ENCODE results near the gene OR9Q1.

The OR9Q1 gene

DNA sequence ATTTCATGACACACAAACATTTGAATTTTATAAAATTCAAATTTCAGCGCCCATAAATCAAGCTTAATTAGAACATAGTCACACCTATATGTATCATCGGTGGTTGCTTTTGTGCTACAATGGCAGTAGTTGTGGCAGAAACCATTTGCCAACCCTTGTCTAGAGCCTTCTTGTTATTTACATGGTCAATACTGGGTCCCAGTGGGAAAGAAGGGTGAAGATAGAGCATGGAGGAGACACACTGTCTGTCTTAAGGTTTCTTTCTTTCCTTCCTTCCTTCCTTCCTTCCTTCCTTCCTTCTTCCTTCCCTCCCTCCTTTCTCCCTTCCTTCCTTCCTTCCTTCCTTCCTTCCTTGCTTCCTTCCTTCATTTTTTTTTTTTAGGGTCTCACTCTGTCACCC lies 10.8 kb downstream of the OR9Q1 start:
- DNase-seq (ENCODE audit: low read depth): no peak

DNA sequence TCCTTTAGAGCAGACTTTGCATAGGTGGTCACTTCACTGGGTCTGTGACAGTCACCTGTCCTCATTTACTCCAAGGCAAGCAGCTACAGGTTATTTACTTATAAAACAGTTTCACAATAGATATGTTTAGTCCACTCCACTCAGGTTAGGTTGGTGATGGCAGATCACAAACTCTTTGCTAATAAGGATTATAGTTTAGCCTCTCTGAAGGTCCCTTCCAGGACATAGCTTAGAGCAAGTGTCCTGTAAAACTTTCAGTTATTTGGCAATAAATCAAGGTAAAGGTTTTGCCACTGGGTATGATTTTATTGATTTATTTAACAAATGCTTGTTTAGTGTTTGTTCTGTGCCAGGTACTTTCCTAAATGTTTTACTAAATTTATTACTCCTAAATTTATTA lies 15.9 kb downstream of the OR9Q1 start:
- DNase-seq (ENCODE audit: low read depth): no peak

DNA sequence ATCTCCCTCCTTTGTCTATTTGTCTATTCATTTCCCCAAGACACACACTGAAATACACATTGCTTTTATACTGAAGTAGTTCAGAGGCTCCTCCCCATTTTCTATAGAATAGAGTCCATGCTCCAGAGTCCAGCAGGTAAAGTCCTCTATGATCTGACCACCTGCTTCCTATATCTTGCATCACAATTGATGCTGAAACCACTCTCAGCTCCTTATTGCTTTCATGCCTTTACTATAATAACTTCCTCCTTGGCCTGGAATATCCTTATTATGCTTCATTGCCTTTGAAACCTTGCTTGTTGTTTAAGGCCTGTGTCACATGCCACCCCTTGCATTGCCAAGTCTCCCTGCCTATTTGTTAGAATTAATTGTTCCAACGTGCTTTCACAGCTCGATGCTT lies 19.7 kb downstream of the OR9Q1 start:
- no peak for DNase-seq (ENCODE audit: low read depth)

DNA sequence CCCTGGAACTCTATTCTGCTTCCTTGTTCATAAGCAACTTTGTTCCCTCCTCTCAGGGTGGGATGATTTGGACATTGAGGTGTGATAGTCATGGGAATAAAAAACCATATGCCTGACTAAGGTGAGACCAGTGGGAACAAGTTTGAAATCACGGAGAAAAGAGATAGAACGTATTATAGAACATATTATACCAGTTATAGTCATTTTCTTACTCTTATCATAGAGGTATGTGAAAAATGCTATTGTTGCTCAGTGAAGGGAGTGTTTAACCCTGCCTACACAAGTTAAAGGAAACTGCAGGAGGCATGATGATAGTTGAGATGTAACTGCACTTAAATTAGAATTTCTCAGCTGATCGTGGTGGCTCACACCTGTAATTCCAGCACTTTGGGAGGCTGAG lies 22.6 kb downstream of the OR9Q1 start:
- DNase-seq (ENCODE audit: low read depth): no peak

DNA sequence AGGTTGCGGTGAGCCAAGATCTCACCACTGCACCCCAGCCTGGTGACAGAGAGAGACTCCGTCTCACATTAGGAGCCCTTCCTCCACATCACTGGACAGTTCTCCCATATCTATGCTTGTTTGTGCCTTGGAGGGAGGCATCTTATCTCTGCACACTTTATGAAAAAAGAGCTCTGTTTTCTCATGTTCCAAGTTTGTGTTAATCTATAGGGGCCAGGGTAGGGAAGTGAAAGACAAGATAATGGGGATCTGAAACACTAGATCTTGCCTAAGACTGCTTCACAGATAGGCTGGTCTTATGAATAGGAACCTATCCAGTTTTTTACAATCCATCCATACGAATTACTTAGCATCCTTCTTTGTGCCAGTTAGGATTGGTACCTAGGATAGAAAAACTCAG lies 24.1 kb downstream of the OR9Q1 start:
- no peak for DNase-seq (ENCODE audit: low read depth)

DNA sequence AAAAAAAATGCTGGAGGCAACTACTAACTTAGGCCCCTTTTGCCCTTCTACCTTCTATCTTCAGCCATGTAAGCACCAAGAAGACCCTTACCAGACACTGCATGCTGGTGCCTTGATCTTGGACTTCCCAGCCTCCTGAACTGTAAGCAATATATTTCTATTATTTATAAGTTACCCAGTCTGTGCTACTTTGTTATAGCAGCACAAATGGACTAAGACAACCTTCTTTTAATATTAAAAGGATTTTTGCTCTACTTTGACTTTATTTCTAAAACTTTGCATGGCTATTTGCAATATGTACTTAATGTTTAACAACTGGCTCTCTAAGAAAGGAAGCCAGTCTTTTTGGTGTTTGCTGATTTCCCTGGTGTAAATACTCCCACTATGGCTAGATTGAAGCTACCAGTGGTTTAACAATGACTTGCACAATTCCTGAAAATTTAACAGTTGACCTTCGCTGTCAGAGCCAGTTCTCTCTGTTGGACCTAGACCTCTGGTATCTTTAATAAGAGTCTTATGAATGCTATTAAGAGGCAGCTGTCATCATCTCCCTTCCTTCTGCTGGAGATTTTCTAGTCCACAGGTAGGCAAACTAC lies 32.2 kb downstream of the OR9Q1 start:
- DNase-seq (ENCODE audit: low read depth): no peak

DNA sequence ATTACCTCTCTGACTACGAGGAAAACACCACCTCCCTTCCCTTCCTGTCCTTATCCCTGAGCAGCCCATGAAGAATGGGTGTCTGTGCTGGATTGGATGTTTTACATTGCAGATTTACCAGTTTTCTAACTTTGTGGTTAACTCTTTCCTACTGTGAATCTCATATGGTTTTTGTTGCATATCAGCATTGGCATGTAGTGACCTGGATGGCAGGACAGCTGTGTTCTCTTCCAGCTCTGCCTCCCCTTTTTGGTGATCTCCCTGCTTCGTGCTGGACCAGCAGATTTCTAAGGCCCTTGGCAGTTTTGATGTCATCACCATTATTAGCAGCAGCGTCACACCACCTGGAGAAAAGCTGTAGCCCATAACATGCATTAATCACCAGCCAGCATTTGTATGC lies 33.8 kb downstream of the OR9Q1 start:
- no peak for DNase-seq (ENCODE audit: low read depth)

DNA sequence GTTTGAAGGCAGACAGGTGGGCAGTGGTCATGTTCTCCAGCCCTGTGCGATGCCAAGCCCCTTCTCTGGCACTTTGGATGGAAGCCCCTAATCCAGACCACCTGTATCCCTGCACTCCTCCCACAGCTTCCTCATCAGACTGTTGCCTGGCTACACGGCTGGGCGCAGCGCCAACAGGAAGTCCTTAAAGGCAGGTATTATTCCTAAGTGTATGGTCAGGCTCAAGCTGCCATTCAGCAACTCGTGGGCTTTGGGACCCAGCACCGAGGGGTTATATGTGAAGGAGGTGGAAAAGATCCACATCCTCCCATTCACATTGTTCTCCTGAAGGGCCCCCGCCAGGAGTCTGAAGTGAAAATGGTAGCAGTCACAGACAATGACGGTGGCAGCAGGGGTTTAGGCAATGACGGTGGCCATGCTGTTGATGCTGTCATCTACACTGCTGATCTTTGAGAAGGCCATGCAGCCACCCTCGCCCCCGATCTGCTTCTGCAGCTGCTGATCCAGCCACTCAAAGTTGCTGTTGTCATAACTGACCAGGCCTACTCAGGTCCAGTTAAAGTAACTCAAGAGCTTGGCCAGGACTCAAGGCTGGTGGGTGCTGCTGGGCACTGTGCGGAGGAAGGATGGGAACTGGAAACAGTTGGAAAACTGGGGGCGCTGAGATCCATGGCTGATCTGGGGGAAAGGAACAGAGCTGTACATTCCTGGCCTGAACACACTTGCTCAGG lies 34.8 kb downstream of the OR9Q1 start:
- DNase-seq (ENCODE audit: low read depth): no peak

DNA sequence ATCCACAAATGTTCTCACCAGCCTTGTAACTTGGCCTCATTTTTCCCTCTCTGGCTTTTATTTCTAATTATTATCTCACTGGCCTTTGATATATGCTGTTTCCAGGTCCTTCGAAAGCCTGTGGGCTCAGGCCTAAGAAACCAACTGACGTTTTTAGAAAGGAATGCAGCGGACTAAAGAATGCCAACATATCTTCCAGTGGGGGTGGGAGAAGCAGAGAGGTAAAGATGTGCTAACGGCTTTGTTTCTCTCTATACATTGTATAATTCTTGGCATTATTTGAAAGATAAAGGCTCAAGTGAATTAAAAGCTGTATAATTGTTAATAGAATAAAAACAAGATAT lies 35.3 kb downstream of the OR9Q1 start:
- no peak for DNase-seq (ENCODE audit: low read depth)

DNA sequence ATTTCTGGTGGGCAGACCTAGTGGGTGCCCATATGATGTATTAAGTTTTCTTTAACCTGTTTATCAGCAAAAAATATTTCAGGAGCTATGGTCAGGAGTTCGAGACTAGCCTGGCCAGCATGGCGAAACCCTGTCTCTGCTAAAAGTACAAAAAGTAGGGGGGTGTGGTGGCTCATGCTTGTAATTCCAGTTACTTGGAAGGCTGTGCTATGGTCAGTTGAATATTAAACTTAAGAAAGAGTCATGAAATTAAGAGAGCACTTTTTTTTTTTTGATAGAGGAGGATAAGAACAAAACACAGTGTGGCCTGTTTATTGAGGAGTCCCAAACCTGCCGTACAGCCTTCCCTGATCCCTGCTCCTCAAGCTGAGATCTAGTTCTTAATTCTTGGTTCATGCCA lies 36.9 kb downstream of the OR9Q1 start:
- DNase-seq (ENCODE audit: low read depth): no peak

DNA sequence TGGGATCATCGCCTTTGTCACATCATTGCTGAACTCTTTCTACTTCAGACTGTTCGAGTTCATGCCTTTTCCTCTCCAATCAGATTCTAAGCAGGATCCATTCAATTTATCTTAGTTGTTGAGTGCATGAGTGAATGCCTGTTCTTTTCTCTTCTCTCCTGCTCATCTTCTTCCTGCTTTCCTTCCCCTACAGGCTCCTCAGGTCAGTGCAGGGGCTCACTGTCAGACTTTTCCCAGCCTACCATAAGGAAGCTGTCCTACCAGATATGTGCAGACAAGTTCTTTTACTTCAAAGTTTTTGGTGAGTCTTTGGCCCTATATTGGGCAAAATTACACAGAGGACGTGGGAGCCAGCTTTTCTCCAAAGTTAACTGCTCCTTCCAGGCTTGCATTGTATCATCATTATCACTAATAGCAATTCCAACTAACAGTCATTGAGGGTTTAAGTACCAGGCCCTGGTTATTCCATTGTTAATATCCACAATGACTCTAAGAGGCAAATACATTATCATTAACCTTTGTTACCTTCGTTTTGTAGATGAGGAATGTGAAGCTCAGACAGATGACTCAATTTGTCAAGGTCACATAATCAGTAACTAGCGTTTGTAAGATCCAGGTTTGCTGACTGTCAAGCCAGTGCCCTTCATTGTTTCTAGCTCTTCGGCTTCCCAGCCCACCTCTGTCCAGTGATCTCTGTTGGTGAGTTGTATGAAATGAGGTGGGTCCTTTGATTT lies 37.4 kb downstream of the OR9Q1 start:
- DNase-seq (ENCODE audit: low read depth): no peak

DNA sequence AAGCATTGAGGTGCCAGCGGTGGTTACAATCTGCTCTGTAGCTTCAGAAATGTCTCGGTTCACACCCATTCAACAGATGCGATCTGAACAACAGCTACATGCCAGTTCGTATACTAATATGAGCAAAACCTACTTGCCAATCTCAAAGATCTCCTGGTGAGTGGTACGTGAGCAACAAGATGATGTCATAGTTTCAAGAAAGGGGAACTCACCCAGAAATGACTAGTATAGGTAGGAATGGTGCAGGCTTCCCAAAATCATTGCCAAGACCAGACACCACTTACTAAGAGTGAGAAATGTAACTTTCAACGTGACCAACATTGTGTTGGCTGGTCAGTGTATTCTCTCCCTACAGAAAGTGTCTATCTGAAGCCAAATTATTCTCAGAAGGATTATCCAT lies 38.1 kb downstream of the OR9Q1 start:
- DNase-seq (ENCODE audit: low read depth): no peak

DNA sequence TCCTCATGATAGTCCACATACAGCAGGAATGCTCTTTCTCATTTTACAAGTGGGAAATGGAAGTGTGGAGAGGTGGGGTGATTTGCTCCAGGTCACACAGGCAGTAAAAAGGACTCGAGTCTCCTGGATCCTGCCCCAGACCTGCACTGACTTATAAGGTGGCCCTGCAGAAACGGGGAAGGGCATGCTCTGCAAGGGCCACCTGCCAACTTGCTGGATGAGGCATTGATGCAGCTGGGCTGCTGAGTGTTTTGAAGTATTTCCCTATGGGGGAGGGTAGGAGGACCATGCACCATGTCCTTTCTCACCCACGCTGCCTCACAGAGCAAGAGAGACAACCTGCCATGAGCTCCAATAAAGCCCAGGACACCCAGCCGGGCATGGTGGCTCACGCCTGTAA lies 44.0 kb downstream of the OR9Q1 start:
- no peak for DNase-seq (ENCODE audit: low read depth)

DNA sequence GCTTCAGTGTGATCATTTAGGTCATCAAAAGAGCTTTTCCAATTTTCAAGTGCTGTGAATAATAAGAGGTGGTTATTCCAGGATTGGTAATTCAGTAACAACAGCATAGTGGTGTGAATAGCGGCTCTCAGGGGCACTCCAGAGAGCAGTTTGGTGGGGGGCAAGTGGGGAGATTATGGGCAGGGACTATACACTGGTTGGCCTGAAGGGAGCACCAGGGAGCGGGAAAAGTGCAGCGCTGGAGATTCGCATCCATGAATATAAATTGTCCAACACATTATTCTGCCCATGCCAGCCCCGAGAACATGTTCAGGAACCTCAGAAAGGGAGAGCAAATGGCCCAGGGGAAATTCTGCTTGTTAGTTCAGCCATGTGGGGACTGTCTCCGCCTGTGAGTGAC lies 45.0 kb downstream of the OR9Q1 start:
- no peak for DNase-seq (ENCODE audit: low read depth)

DNA sequence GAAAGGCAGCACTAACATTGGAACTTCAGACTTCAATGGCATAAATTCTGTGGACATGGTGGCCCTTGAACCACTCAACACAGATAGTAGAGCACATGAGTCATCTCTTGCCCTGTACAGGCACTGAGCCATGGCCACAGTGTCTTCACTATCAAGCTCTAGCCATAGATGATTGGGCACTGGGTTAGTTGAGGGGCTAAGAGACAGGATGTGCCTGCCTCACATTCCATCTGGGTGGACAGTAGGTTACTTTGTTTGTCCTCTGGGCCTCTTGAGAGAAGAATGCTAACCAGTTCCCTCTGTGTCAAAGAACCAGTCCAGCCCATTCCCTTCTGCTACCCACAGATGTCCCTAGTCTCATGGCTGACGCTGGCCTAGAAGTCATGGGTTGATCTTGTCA lies 46.9 kb downstream of the OR9Q1 start:
- no peak for DNase-seq (ENCODE audit: low read depth)

DNA sequence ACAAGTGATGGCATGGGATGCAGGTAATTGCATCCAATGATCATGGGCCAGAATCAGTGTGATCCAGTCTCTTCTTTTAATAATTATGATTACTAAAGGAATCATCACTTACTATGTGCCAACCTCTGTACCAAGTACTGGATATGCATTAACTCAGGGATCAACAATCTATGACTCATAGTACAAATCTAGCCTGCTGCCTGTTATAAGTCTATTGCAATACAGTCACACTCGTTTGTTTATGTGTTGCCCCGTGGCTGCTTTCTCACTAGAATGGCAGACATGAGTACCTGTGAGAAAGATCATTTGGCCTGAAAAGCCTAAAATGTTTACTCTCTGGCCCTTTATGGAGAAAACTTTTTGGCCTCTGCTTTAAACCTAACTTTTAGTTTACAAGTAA lies 52.1 kb downstream of the OR9Q1 start:
- no peak for DNase-seq (ENCODE audit: low read depth)

DNA sequence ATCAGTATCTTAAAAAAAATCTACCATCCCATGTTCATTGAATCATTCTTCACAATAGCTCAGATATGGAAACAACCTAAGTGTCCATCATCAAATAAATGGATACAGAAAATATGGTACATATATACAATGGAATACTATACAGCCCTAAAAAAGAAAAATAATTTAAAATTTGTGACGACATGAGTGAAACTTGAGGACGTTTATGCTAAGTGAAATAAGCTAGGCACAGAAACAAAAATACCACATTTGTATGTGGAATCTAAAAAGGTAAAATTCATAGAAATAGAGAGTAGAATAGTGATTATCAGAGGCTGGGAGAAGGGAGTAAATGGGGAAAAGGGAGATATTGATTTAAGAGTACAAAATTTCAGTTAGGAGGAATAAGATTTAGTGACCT lies 62.8 kb downstream of the OR9Q1 start:
- no peak for DNase-seq (ENCODE audit: low read depth)

DNA sequence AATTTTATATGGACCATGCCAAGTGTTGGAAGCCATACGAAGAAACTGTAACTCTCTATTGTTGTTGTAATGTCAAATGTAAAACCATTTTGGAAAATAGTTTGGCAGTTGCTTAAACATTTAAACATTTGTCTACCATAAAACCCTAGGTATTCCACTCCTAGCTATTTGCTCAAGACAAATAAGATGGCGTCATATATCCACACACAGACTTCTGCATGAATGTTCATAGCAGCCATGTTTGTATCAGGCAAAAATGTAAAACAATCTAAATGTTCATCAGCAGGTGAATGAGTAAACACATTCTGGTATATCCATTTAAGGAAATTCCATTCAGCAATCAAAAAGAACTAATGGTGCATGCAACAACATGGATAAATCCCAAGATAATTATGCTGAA lies 73.8 kb downstream of the OR9Q1 start:
- DNase-seq (ENCODE audit: low read depth): no peak

DNA sequence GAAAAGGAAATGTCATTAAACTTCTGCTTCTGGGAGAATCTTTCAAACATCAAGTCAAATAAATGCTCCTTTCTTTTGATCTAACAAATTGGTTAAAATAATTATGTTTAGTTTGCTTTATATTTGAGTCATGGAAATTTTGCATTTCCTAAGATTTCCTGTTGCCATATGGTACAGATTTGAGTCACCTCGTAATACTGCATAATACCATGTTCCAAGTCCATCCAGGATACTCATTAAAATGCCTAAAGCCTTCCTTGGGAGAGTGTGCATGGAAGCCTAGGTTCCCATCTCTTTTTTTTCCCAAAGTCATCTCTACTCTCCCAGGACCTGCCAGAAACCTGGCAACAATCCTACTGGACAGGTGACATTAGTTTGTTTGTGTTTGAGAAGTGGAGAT lies 97.4 kb downstream of the OR9Q1 start:
- DNase-seq (ENCODE audit: low read depth): no peak

DNA sequence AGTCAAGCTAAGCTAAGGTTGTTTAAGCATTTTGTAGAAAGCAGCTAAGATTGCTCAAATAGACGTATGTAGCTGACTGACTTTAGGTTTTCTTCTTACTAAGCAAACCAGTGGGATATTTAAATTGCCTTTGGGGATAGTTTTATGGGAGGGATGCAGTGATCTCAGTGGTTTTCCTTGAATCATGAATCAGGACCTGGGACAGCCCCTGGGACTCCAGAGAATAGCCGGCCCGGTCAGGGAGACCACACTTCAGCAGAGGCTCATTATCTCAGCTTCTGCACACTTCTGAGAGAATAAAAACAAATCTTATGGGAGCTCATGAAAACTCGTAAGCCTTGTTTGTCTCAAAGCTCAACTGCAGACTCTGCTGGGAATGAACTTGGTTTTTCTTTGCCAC lies 101.8 kb downstream of the OR9Q1 start, which contains the start of gene OR9I1:
OR9I1 (minus strand) TSS at position 62 of the 400 bp plus-strand sequence. CDS start 6,086 bp downstream, outside the sequence.
- DNase-seq (ENCODE audit: low read depth): no peak

DNA sequence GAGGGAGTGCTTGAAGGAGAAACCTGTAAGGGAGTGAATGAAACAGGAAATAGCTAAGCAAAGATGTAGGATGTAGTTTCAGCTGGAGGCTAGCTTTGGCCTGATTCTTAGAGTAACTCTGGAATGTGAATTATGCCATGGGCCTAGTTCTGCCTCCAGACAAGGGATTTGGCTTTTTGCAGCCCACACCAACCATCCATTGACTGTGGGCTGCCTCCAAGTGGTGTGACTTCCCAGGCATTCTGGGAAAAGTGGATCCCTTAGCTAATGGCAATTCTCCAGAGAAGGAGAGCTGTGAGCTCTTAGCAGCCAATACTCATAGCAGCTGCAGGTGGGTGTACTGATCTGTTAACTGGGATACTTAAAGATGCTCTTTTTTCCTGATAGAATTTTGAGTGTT lies 103.7 kb downstream of the OR9Q1 start:
- no peak for DNase-seq (ENCODE audit: low read depth)

DNA sequence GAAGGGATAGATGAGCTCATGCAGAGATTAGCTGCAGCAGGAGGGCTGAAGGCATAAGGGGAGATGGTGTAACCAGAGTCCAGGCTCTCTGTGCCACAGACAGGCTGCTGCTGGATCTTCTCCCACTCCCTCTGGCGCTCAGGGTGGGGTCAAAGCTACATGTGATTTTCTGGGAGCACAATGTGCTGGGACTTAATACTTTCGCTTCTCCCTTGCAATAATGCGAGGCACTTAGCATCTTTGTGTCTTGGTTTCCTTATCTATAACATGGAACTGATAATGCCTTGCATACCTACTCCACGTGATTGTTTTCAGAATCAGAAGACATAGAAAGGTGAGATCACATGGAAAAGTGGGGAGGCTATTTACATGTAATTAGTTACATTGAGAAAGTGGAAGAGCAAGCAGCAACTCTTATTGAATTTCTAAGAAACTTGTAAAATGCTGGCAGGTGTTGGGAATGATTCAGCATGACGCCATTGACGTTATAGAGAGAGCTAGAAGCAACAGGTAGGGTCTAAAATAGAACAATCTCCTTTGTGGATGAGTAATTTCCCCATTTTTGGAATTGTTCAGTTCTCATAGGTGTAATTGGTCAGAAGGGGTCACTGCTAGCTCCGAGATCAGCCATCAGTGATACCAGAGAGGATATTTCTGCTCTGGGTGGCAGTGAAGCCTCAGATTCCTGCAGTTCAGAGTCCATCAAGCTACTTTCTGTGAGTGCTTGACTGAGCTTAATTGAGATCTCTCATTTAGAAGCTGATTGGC lies 109.8 kb downstream of the OR9Q1 start:
- DNase-seq (ENCODE audit: low read depth): no peak

DNA sequence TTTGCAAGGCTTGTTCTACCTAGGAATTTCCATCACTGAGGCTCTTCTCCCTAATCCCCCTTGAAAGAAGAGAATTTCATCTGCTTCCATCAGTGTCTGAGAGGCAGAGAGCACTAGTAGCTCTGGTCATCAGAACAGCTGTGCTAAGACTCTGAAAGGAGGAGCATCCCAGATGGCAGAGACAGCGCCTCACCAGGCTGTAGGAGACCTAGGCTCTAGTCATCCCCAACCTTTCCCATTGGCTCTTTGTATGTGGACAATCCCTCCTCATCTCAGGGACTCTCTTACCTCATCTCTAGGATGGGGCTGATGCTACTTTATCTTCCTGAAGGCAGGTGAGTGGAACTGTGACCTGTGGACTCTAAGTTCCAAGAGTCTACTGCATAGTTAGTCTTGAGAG lies 110.5 kb downstream of the OR9Q1 start:
- no peak for DNase-seq (ENCODE audit: low read depth)
